Measurements from ENCODE around the gene FSD1L. TPM values are rescaled to one million over a fixed set of nuclear protein-coding genes. Genes with fewer than 3 reads are reported as not detected.
"Not testable (repeated sequence)": the region's sequence is repeated elsewhere in the genome, so short reads cannot be mapped to it uniquely, and the experiment has no call there.

FSD1L gene
- total RNA-seq, 2 donors from 2014 or later, result 3.4 to 4.6 TPM

DNA sequence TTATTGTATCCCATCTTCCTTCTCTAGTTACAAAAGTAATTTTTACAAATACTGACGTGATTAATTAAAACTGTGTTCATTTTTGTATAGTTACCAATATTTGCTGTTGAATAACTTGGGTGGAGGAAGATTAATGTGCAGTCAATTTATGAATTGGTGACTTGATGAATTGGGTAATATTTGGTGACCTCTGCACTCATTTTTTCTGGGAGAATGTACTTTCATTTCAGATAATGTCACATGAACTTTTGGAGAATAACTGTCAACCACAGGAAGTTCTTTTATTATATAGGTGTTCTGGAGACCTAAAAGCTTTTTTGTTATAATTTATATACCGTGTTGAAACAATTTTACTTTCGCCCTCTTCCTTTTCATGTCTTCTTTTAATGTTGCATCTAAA lies 83.7 kb downstream of the FSD1L start:
- Mint-ChIP-seq H3K36me3 (ENCODE audit: low read depth) (no peaks in the 10 kb centered on the region), H3K4me1 (peaks cover 5% of the 10 kb centered on the region), H3K27me3 (no peaks in the 10 kb centered on the region), H3K4me3 (no peak overlapping the region), H3K27ac (no peak overlapping the region), H3K9me3 (peaks cover 4% of the 10 kb centered on the region)
- no peak for ATAC-seq (replicated peaks)

GRCh38 chr9:105535920-105536668 lies 88.3 kb downstream of the FSD1L start:
- no peak overlapping the region for H3K4me3 Mint-ChIP-seq

GRCh38 chr9:105539452-105539851 lies 91.6 kb downstream of the FSD1L start:
- H3K27me3 Mint-ChIP-seq, result no peaks in the 10 kb centered on the region
- no peak for ATAC-seq (replicated peaks)
- H3K4me1 Mint-ChIP-seq, result peaks cover 11% of the 10 kb centered on the region
- no peak overlapping the region for H3K4me3 Mint-ChIP-seq
- H3K27ac Mint-ChIP-seq, result no peak overlapping the region
- no peaks in the 10 kb centered on the region for H3K36me3 Mint-ChIP-seq (ENCODE audit: low read depth)
- H3K9me3 Mint-ChIP-seq, result no peaks in the 10 kb centered on the region

More at GRCh38 chr9:105535920-105536668, 88.3 kb downstream of the FSD1L start:
- peak; percentile 52 for ATAC-seq (replicated peaks)
- Mint-ChIP-seq H3K9me3 (no peaks in the 10 kb centered on the region), H3K4me1 (peaks cover 5% of the 10 kb centered on the region), H3K27ac (no peak overlapping the region), H3K36me3 (ENCODE audit: low read depth) (no peaks in the 10 kb centered on the region), H3K27me3 (no peaks in the 10 kb centered on the region)

- peak; percentile 99 for ATAC-seq (replicated peaks)
- Mint-ChIP-seq H3K27ac (peak overlapping the region; percentile 5), H3K27me3 (no peaks in the 10 kb centered on the region), H3K4me1 (peaks cover 6% of the 10 kb centered on the region), H3K4me3 (no peak overlapping the region), H3K36me3 (ENCODE audit: low read depth) (no peaks in the 10 kb centered on the region), H3K9me3 (no peaks in the 10 kb centered on the region)
Observed at GRCh38 chr9:105541838-105542237, 94.0 kb downstream of the FSD1L start.

DNA sequence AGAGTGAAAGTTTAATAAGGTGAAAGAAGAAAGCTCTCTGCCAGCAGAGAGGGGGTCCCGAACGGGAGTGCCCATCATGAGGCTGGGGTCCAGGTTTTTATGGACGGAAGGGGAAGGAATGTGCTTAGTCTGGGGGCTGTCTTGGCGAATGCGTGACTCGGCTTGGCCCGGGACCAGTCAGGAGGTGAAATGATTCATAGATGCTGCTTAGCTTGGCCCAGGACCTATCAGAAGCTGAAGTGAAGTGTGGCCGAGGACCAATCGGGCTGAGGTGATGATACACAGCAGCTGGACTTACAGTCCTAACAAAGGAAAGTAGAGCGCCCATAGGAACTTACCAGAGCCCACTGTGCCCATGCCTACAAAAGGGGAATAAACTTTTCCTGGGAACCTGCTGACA lies 106.2 kb downstream of the FSD1L start:
- peaks cover 6% of the 10 kb centered on the region for H3K4me1 Mint-ChIP-seq
- no peak overlapping the region for H3K4me3 Mint-ChIP-seq
- H3K36me3 Mint-ChIP-seq (ENCODE audit: low read depth), result no peaks in the 10 kb centered on the region
- no peak for ATAC-seq (replicated peaks)
- no peaks in the 10 kb centered on the region for H3K27me3 Mint-ChIP-seq
- no peak overlapping the region for H3K27ac Mint-ChIP-seq
- no peaks in the 10 kb centered on the region for H3K9me3 Mint-ChIP-seq

DNA sequence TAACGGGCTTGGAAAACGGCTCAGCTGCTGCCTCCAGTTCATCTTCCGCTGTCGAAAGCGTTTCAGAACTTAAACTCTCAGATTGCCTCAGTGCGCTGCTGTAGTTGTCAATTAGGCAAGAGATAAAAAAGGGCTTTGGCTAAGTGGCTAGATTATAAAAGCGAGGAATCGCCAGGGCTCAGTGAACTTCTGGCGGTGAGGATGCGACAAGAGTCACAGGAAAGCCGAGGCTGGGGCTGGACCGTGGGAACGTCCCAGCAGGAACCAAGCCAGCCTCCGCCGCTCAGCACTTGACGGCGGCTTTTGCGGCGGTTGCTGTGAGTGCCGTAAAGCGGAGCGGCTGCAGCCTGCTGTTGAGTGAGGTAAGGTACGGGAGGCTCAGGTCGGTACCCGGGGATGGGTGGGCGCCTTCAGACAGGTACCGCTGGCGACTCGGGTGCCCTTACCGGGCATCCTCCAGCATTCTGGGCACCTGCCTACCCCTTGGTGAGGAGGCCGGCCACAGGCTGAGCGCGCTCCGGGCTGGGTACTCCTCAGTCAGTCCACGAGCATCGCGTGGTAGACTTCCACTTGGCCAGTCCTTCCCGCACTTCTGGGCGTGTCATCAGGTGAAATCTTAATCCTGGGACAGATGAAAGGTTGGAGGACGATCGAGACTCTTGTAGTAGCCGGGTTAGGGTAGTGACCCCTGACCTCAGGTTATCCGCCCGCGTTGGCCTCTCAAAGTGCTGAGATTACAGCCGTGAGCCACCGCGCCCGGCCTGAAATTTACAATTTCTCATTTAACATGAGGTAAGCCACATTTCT lies 110.2 kb downstream of the FSD1L start, which contains the start of gene FKTN:
Gene FKTN (plus strand): TSS at position 328 of the 807 bp plus-strand sequence. CDS start 16,902 bp downstream, outside the sequence.
- Mint-ChIP-seq H3K27ac (peak within 1 kb of the TSS; percentile 87), H3K36me3 (ENCODE audit: low read depth) (no peaks in the 10 kb centered on the region), H3K27me3 (no peaks in the 10 kb centered on the region), H3K4me1 (peaks cover 7% of the 10 kb centered on the region), H3K4me3 (peak within 1 kb of the TSS; percentile 92), H3K9me3 (no peaks in the 10 kb centered on the region)
- ATAC-seq (replicated peaks), result peak; percentile 97

GRCh38 chr9:105572455-105572854 lies 124.6 kb downstream of the FSD1L start:
- Mint-ChIP-seq H3K4me1 (no peaks in the 10 kb centered on the region), H3K27me3 (no peaks in the 10 kb centered on the region), H3K27ac (no peak overlapping the region), H3K4me3 (no peak overlapping the region), H3K36me3 (ENCODE audit: low read depth) (peaks cover 39% of the 10 kb centered on the region), H3K9me3 (peaks cover 13% of the 10 kb centered on the region)
- no peak for ATAC-seq (replicated peaks)

- not testable (repeated sequence) for H3K27ac Mint-ChIP-seq; H3K27me3 Mint-ChIP-seq; H3K4me3 Mint-ChIP-seq; H3K4me1 Mint-ChIP-seq; ATAC-seq (replicated peaks); H3K9me3 Mint-ChIP-seq
- H3K36me3 Mint-ChIP-seq (ENCODE audit: low read depth), result peaks cover 35% of the 10 kb centered on the region
Observed at GRCh38 chr9:105579952-105580351, 132.1 kb downstream of the FSD1L start.

DNA sequence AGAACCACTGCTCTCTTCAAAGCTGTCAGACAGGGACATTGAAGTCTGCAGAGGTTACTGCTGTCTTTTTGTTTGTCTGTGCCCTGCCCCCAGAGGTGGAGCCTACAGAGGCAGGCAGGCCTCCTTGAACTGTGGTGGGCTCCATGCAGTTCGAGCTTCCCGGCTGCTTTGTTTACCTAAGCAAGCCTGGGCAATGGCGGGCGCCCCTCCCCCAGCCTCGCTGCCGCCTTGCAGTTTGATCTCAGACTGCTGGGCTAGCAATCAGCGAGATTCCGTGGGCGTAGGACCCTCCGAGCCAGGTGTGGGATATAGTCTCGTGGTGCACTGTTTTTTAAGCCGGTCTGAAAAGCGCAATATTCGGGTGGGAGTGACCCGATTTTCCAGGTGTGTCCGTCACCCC lies 133.7 kb downstream of the FSD1L start:
- not testable (repeated sequence) for H3K4me3 Mint-ChIP-seq; H3K27me3 Mint-ChIP-seq; H3K4me1 Mint-ChIP-seq; H3K9me3 Mint-ChIP-seq; ATAC-seq (replicated peaks); H3K27ac Mint-ChIP-seq
- H3K36me3 Mint-ChIP-seq (ENCODE audit: low read depth), result peaks cover 21% of the 10 kb centered on the region

- no peak overlapping the region for H3K27ac Mint-ChIP-seq
- H3K9me3 Mint-ChIP-seq, result peaks cover 6% of the 10 kb centered on the region
- ATAC-seq (replicated peaks), result no peak
Observed at GRCh38 chr9:105593145-105593544, 145.3 kb downstream of the FSD1L start.

More at GRCh38 chr9:105593145-105593544, 145.3 kb downstream of the FSD1L start:
- no peaks in the 10 kb centered on the region for H3K27me3 Mint-ChIP-seq
- no peaks in the 10 kb centered on the region for H3K4me1 Mint-ChIP-seq
- no peak overlapping the region for H3K4me3 Mint-ChIP-seq
- H3K36me3 Mint-ChIP-seq (ENCODE audit: low read depth), result peaks cover 34% of the 10 kb centered on the region

Other genes with a start within 250 kb of the FSD1L start
- gene SLC44A1, start 203.4 kb upstream of the FSD1L start, total RNA-seq, result 1 to 10 TPM; 4.4 to 5.0 TPM
- 10 to 100 TPM in 1 of 2 donors, 1 to 10 TPM in 1; 5.5 to 12.2 TPM for gene FKTN, start 110.1 kb downstream of the FSD1L start, total RNA-seq
- not detected for gene TAL2, start 214.4 kb downstream of the FSD1L start, total RNA-seq
- 10 to 100 TPM in 1 of 2 donors, 1 to 10 TPM in 1; 6.6 to 13.5 TPM for gene TMEM38B, start 246.5 kb downstream of the FSD1L start, total RNA-seq